ENCODE data around the gene ACTR5. TPM values are rescaled to one million over a fixed set of nuclear protein-coding genes. Genes with fewer than 3 reads are reported as not detected.

Gene ACTR5
- total RNA-seq, 1 donor from 2014 or later: 7.3 TPM

DNA sequence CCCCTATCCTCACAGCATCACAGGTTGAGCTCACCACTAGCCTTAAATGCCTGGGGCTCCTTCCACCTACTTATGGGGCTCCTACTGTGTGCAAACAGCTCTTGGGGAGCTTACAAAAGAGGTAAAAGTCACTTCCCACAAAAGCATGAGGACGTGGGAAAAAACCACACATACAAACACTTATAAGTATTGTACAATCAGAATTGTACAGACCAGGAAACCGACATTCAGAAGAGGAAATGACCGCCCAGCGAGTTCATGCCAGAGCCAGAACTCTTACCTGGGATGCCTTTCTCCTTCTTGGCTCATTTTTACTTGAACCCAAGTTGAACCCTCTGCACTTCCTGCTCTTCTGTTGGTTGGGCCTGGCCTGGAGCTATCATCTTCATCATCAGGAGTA is 50.9 kb downstream of the ACTR5 start:
- Histone ChIP-seq H3K36me3 (ENCODE audit: control insufficient read depth in 3 of 3, insufficient read depth in 3 of 3, low read length in 3 of 3) (no peaks in the 10 kb centered on the region), H3K27ac (ENCODE audit: low read depth, low read length) (peak overlapping the region; percentile 40), H3K27me3 (ENCODE audit: control insufficient read depth in 3 of 3, insufficient read depth in 3 of 3, low read length in 3 of 3) (no peaks in the 10 kb centered on the region), H3K4me1 (ENCODE audit: control insufficient read depth in 3 of 3, insufficient read depth in 3 of 3, low read length in 3 of 3) (peaks cover 0 to 3% (median 0%) of the 10 kb centered on the region in 3 donors), H3K4me3 (ENCODE audit: low read length in 3 of 3) (no peak overlapping the region), H3K9ac (ENCODE audit: low read depth in 1 of 3, low read length in 3 of 3) (no peak overlapping the region), H3K9me3 (ENCODE audit: control insufficient read depth in 3 of 3, low read length in 3 of 3) (no peaks in the 10 kb centered on the region)

DNA sequence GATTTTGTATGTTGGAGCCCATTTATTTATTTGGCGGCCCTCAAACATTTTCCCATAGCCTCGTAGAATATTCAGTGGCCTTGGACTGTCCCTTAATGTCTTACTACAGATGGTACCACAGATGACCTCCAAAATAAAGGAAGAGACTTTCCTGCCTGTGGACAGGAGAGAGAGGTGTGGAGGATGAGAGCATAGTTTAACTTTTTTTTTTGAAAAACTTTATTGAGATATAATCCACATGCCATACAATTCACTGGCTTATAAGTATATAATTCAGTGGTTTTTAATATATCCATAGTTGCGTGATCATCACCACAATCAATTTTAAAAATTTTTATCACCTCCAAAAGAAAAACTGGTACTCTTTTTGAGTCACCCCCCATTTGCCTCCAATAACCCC is 52.6 kb downstream of the ACTR5 start:
- H3K27me3 ChIP-seq (ENCODE audit: control insufficient read depth in 3 of 3, insufficient read depth in 3 of 3, low read length in 3 of 3): peaks cover 3 to 10% (median 4%) of the 10 kb centered on the region in 3 donors
- no peaks in the 10 kb centered on the region for H3K9me3 ChIP-seq (ENCODE audit: control insufficient read depth in 3 of 3, low read length in 3 of 3)
- peaks cover 0 to 5% (median 0%) of the 10 kb centered on the region in 3 donors for H3K4me1 ChIP-seq (ENCODE audit: control insufficient read depth in 3 of 3, insufficient read depth in 3 of 3, low read length in 3 of 3)
- no peak overlapping the region for H3K4me3 ChIP-seq (ENCODE audit: low read length in 3 of 3)
- H3K9ac ChIP-seq (ENCODE audit: low read depth in 1 of 3, low read length in 3 of 3): no peak overlapping the region
- H3K36me3 ChIP-seq (ENCODE audit: control insufficient read depth in 3 of 3, insufficient read depth in 3 of 3, low read length in 3 of 3): no peaks in the 10 kb centered on the region
- no peak overlapping the region for H3K27ac ChIP-seq (ENCODE audit: low read depth, low read length)

DNA sequence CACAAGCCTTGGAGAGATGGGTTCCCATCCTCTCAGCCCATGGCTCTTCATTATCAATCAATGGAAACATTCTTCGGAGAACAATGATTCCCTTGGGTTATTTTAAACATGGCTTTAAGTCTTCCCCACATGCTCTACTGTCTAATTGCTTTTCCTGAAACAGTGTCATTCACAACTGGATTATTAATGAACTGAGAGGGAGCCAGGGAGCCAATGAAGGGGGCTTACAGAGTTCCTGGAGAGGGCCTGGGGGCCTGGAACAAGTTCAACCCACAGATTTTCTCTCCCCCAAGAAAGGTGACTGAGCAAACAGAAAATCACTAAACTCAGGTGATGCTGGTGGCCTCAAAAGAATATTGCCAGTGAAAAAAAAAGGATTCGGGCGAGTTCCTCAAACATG is 56.0 kb downstream of the ACTR5 start:
- Histone ChIP-seq H3K4me1 (ENCODE audit: control insufficient read depth in 3 of 3, insufficient read depth in 3 of 3, low read length in 3 of 3) (peaks cover 5 to 15% (median 15%) of the 10 kb centered on the region in 3 donors), H3K27me3 (ENCODE audit: control insufficient read depth in 3 of 3, insufficient read depth in 3 of 3, low read length in 3 of 3) (peaks cover 29 to 37% (median 36%) of the 10 kb centered on the region in 3 donors), H3K4me3 (ENCODE audit: low read length in 3 of 3) (no peak overlapping the region), H3K9me3 (ENCODE audit: control insufficient read depth in 3 of 3, low read length in 3 of 3) (no peaks in the 10 kb centered on the region), H3K27ac (ENCODE audit: low read depth, low read length) (peak overlapping the region; percentile 60), H3K36me3 (ENCODE audit: control insufficient read depth in 3 of 3, insufficient read depth in 3 of 3, low read length in 3 of 3) (no peaks in the 10 kb centered on the region), H3K9ac (ENCODE audit: low read depth in 1 of 3, low read length in 3 of 3) (no peak overlapping the region)

DNA sequence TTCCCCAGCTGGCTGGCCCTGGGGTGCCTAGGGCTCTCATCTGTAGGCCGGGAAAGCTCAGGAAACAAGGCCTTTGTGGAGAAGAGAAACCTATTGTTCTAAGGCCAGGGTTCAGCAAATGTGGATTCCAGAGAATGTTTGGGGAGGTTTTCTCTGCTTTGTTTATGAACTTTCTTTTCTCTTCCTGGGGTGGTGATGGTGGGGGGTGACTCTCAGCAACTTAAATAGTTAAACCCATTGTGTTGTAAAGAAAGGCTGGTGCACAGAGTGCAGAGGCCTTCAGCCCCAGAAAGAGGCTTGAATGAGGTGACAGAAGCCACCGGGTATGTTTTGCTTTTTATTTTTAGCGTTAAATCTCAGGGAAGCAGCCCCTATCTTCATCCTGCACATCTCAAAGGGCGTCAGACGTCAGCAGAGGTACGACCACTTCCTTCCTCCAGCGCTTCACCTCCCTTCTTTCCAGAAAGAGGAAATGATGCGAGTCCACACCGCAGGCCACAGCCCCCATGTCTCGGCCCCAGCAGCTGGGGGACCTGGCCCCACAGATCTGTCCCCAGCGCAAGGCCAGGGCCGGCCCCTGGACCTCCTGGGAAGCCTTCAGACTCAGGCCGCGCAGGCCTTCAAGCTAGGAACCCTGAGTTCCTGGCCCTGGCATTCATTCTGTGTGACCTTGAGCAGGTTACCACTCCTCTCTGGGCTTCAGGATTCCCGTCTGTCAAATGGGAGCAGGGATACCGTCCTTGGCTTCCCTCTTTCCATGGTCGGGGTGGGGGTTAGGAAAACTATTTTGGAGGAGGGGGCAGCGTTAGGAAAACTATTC is 56.6 kb downstream of the ACTR5 start:
- H3K4me1 ChIP-seq (ENCODE audit: control insufficient read depth in 3 of 3, insufficient read depth in 3 of 3, low read length in 3 of 3): peaks cover 5 to 15% (median 12%) of the 10 kb centered on the region in 3 donors
- peak overlapping the region; percentile 60 for H3K27ac ChIP-seq (ENCODE audit: low read depth, low read length)
- H3K27me3 ChIP-seq (ENCODE audit: control insufficient read depth in 3 of 3, insufficient read depth in 3 of 3, low read length in 3 of 3): peaks cover 31 to 41% (median 40%) of the 10 kb centered on the region in 3 donors
- peak overlapping the region in 1 of 3 donors; percentile 45 for H3K4me3 ChIP-seq (ENCODE audit: low read length in 3 of 3)
- H3K36me3 ChIP-seq (ENCODE audit: control insufficient read depth in 3 of 3, insufficient read depth in 3 of 3, low read length in 3 of 3): no peaks in the 10 kb centered on the region
- peak overlapping the region in 1 of 3 donors; percentile 33 for H3K9ac ChIP-seq (ENCODE audit: low read depth in 1 of 3, low read length in 3 of 3)
- H3K9me3 ChIP-seq (ENCODE audit: control insufficient read depth in 3 of 3, low read length in 3 of 3): no peaks in the 10 kb centered on the region

DNA sequence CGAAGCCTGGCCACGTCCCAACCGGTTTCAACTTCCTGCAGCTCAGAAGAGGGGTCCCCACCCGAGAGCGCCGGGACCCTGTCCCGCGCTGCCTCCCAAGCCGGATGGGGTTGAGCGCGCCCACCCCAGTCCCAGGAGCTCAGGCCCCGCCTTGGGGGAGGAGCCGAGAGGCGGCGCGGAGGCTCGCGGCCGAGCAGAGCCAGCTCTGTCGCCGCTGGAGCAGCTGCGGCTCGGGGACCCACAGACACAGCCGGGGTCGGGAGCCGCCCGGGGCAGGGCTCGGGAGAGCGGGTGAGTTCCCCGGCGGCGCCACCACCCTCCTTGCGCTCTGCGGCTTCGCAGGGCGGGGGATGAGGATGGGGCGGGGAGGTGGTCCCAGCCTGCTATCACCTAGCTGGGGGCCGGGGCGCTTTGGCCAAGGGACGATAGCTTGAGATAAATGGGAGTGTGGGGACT is 57.3 kb downstream of the ACTR5 start, which contains the start of gene PPP1R16B:
PPP1R16B (plus strand) TSS at position 196 of the 456 bp plus-strand sequence. CDS start 30,229 bp downstream, outside the sequence.
- Histone ChIP-seq H3K36me3 (ENCODE audit: control insufficient read depth in 3 of 3, insufficient read depth in 3 of 3, low read length in 3 of 3) (no peaks in the 10 kb centered on the region), H3K9me3 (ENCODE audit: control insufficient read depth in 3 of 3, low read length in 3 of 3) (no peaks in the 10 kb centered on the region), H3K4me3 (ENCODE audit: low read length in 3 of 3) (peak within 1 kb of the TSS; percentile 50 to 64 (median 59)), H3K27me3 (ENCODE audit: control insufficient read depth in 3 of 3, insufficient read depth in 3 of 3, low read length in 3 of 3) (peaks cover 31 to 44% (median 41%) of the 10 kb centered on the region in 3 donors), H3K27ac (ENCODE audit: low read depth, low read length) (peak within 1 kb of the TSS; percentile 60), H3K4me1 (ENCODE audit: control insufficient read depth in 3 of 3, insufficient read depth in 3 of 3, low read length in 3 of 3) (peaks cover 5 to 15% (median 12%) of the 10 kb centered on the region in 3 donors), H3K9ac (ENCODE audit: low read depth in 1 of 3, low read length in 3 of 3) (peak within 1 kb of the TSS; percentile 33 to 60 (median 45))

DNA sequence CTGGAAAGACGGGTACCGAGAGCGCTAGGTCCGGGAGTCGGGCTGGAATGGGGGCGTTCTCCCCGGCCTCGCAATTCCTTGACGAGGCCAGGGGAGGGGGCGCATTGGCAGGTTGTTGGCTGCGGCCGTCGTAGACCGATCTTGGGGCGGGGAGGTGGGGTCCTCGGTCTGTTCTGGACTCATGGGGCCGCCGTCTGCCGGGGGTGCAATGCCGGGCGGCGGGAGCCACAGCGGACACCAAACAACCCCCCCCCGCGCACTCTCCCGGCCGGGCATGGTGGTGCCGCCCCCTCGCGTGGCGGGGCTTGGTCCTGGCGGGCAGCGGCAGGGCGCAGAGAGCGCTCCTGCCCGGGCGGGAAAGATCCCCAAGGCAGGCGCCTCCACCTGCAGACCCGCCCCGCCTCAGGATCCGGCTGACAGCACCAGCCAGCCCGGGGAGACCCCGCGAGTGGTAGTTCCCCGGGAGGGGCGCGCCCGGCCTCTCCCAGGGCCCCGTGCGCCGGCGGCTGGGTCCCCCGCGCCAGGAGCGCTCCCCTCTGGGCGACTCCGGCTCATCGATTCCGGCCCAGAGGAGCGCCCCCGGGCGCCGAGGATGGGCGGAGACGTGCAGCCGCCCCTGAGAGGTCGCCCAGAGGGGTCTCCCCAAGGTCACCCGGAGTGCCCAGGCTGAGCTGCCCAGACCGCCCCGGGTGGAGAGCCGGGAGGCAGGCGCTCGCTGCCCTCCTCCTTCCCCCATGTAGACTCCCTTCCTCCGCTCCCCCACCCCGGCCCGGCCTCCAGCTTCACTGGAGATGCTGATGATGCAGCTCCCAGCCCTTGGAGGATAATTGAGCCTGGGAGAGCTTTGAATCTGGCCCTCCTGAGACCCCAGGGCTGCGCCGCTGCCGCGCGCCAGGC is 57.9 kb downstream of the ACTR5 start:
- H3K4me3 ChIP-seq (ENCODE audit: low read length in 3 of 3): peak overlapping the region; percentile 50 to 64 (median 59)
- no peaks in the 10 kb centered on the region for H3K9me3 ChIP-seq (ENCODE audit: control insufficient read depth in 3 of 3, low read length in 3 of 3)
- peaks cover 31 to 50% (median 41%) of the 10 kb centered on the region in 3 donors for H3K27me3 ChIP-seq (ENCODE audit: control insufficient read depth in 3 of 3, insufficient read depth in 3 of 3, low read length in 3 of 3)
- peak overlapping the region; percentile 60 for H3K27ac ChIP-seq (ENCODE audit: low read depth, low read length)
- H3K4me1 ChIP-seq (ENCODE audit: control insufficient read depth in 3 of 3, insufficient read depth in 3 of 3, low read length in 3 of 3): peaks cover 5 to 15% (median 14%) of the 10 kb centered on the region in 3 donors
- no peaks in the 10 kb centered on the region for H3K36me3 ChIP-seq (ENCODE audit: control insufficient read depth in 3 of 3, insufficient read depth in 3 of 3, low read length in 3 of 3)
- peak overlapping the region; percentile 33 to 60 (median 45) for H3K9ac ChIP-seq (ENCODE audit: low read depth in 1 of 3, low read length in 3 of 3)

DNA sequence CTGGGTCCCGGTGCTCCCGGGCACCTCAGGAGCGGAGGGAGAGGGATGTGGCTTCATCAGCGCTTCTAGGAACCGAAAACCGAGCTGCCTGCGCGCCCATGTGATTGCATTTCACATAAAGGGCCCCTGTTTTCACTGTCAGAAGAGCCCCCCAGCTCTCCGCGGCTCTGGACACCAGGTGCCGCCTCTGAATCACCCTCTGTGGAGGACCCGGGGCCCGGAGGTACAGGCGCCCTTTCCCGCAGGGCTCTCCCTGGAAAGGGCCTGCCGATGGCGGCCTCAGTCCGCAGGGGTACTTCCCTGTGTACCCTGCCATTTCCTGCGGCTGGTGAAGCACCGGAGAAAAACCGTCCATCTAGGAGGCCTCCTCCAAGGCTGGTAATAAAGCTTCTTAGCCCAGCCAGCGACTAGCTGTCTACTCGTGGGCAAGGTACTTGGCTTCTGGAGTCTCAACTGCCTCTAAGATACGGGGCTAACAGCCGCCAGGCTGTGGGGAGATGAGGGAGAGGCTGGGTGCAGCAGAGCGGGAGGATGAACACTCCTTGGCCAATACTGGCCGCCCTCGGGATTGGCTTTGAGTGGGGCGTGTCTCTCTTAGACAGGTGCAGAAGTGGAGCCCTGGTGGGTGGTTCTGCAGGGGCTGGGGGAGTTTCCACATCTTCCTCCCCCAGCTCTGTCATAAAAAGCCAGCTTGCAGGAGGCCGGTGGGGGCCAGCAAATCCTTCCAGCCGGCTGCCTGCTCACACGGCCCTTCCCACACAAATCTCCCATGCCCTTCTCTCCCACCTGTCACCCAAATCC is 58.8 kb downstream of the ACTR5 start:
- Histone ChIP-seq H3K9ac (ENCODE audit: low read depth in 1 of 3, low read length in 3 of 3) (peak overlapping the region in 1 of 3 donors; percentile 60), H3K36me3 (ENCODE audit: control insufficient read depth in 3 of 3, insufficient read depth in 3 of 3, low read length in 3 of 3) (no peaks in the 10 kb centered on the region), H3K27ac (ENCODE audit: low read depth, low read length) (no peak overlapping the region), H3K9me3 (ENCODE audit: control insufficient read depth in 3 of 3, low read length in 3 of 3) (no peaks in the 10 kb centered on the region), H3K4me3 (ENCODE audit: low read length in 3 of 3) (peak overlapping the region; percentile 50 to 64 (median 59)), H3K27me3 (ENCODE audit: control insufficient read depth in 3 of 3, insufficient read depth in 3 of 3, low read length in 3 of 3) (peaks cover 31 to 50% (median 41%) of the 10 kb centered on the region in 3 donors), H3K4me1 (ENCODE audit: control insufficient read depth in 3 of 3, insufficient read depth in 3 of 3, low read length in 3 of 3) (peaks cover 5 to 15% (median 14%) of the 10 kb centered on the region in 3 donors)

DNA sequence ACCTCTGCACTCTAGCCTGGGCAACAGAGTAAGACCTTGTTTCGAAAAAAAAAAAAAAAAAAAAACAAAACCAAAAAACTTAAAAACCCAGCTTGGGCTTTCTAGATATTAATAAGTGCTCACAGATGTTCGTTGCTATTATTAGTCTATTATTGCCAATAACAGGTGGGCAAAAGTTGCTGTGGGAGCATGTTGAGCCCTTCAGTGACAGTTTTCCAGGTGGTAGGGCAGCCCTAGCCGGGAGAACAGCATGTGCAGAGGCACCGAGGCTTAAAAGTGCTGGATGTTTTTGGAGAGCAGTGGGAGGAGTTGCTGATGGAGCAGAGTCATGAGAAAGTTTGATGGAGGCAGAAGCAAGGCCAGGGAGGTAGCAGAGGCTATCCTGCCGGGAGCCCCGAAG is 61.7 kb downstream of the ACTR5 start:
- H3K4me3 ChIP-seq (ENCODE audit: low read length in 3 of 3): no peak overlapping the region
- H3K36me3 ChIP-seq (ENCODE audit: control insufficient read depth in 3 of 3, insufficient read depth in 3 of 3, low read length in 3 of 3): no peaks in the 10 kb centered on the region
- H3K27ac ChIP-seq (ENCODE audit: low read depth, low read length): no peak overlapping the region
- H3K4me1 ChIP-seq (ENCODE audit: control insufficient read depth in 3 of 3, insufficient read depth in 3 of 3, low read length in 3 of 3): peaks cover 12 to 20% (median 18%) of the 10 kb centered on the region in 3 donors
- peaks cover 31 to 50% (median 49%) of the 10 kb centered on the region in 3 donors for H3K27me3 ChIP-seq (ENCODE audit: control insufficient read depth in 3 of 3, insufficient read depth in 3 of 3, low read length in 3 of 3)
- H3K9ac ChIP-seq (ENCODE audit: low read depth in 1 of 3, low read length in 3 of 3): no peak overlapping the region
- no peaks in the 10 kb centered on the region for H3K9me3 ChIP-seq (ENCODE audit: control insufficient read depth in 3 of 3, low read length in 3 of 3)
